HepG2 (cell line): ENCODE results near the gene SECTM1. TPM values are rescaled to one million over a fixed set of nuclear protein-coding genes. Genes with fewer than 3 reads are reported as not detected.

Experiments
- DNMT1 ChIP-seq: sonication (generic); formaldehyde crosslinking; IDR thresholded peaks from 2 replicates; pipeline ENCODE4 v1.5.1; 2020; ENCODE audit warnings: mild to moderate bottlenecking, missing genetic modification reagents
- DNMT3B ChIP-seq: conservative IDR thresholded peaks from 2 replicates; pipeline ENCODE4 v1.6.1; 2016; ENCODE audit warnings: missing biosample characterization, control low read depth
- DRAP1 ChIP-seq: IDR thresholded peaks from 2 replicates; pipeline ENCODE4 v1.6.1; 2016; ENCODE audit warnings: missing genetic modification reagents, missing compliant biosample characterization
- HMGXB3 ChIP-seq: sonication (generic); formaldehyde crosslinking; IDR thresholded peaks from 2 replicates; pipeline ENCODE4 v1.4.0; 2020; ENCODE audit warnings: missing genetic modification reagents, borderline replicate concordance
- JUN ChIP-seq: sonication (generic); formaldehyde crosslinking; IDR thresholded peaks from 2 replicates; pipeline ENCODE4 v1.4.0; 2020; ENCODE audit warnings: mild to moderate bottlenecking, missing genetic modification reagents
- MAFF ChIP-seq: IDR thresholded peaks from 2 replicates; pipeline ENCODE4 v1.6.1; 2011; ENCODE audit warnings: low read depth, low read length, improper control_type of control experiment
- MLX ChIP-seq: IDR thresholded peaks from 2 replicates; pipeline ENCODE4 v1.6.1; 2016
- NAIF1 ChIP-seq: sonication (generic); formaldehyde crosslinking; IDR thresholded peaks from 2 replicates; pipeline ENCODE4 v1.5.0; 2020; ENCODE audit warnings: mild to moderate bottlenecking, missing genetic modification reagents, borderline replicate concordance
- NCOA2 ChIP-seq: sonication (generic); formaldehyde crosslinking; IDR thresholded peaks from 2 replicates; pipeline ENCODE4 v1.8.0; 2022; ENCODE audit warnings: inconsistent platforms
- TERF1 ChIP-seq: sonication (generic); formaldehyde crosslinking; IDR thresholded peaks from 2 replicates; pipeline ENCODE4 v1.8.0; 2022; ENCODE audit warnings: mild to moderate bottlenecking, missing genetic modification reagents, moderate library complexity
- ZKSCAN5 ChIP-seq: sonication (generic); formaldehyde crosslinking; IDR thresholded peaks from 2 replicates; pipeline ENCODE4 v1.5.1; 2020; ENCODE audit warnings: mild to moderate bottlenecking, missing genetic modification reagents
- ZNF329 ChIP-seq: sonication (generic); formaldehyde crosslinking; IDR thresholded peaks from 2 replicates; pipeline ENCODE4 v1.9.0; 2021; ENCODE audit warnings: low read depth, mild to moderate bottlenecking, missing genetic modification reagents
- ZNF546 ChIP-seq: sonication (generic); formaldehyde crosslinking; conservative IDR thresholded peaks from 2 replicates; pipeline ENCODE4 v1.8.1; 2023; ENCODE audit warnings: mild to moderate bottlenecking, missing genetic modification reagents
- ZNF556 ChIP-seq: sonication (generic); formaldehyde crosslinking; IDR thresholded peaks from 2 replicates; pipeline ENCODE4 v1.4.0; 2020; ENCODE audit warnings: mild to moderate bottlenecking, missing genetic modification reagents, borderline replicate concordance
- ZNF569 ChIP-seq: sonication (generic); formaldehyde crosslinking; IDR thresholded peaks from 2 replicates; pipeline ENCODE4 v1.5.0; 2020; ENCODE audit warnings: mild to moderate bottlenecking, missing genetic modification reagents, moderate library complexity, borderline replicate concordance
- ZNF615 ChIP-seq: sonication (generic); formaldehyde crosslinking; IDR thresholded peaks from 2 replicates; pipeline ENCODE4 v1.5.0; 2020; ENCODE audit warnings: mild to moderate bottlenecking, missing genetic modification reagents, borderline replicate concordance
- ZNF674 ChIP-seq: sonication (generic); formaldehyde crosslinking; IDR thresholded peaks from 2 replicates; pipeline ENCODE4 v1.5.0; 2020; ENCODE audit warnings: low read depth, mild to moderate bottlenecking, missing genetic modification reagents
- ZNF816 ChIP-seq: sonication (generic); formaldehyde crosslinking; IDR thresholded peaks from 2 replicates; pipeline ENCODE4 v1.8.0; 2022; ENCODE audit warnings: missing genetic modification reagents, mild to moderate bottlenecking, borderline replicate concordance
- ZSCAN21 ChIP-seq: sonication (generic); formaldehyde crosslinking; IDR thresholded peaks from 2 replicates; pipeline ENCODE4 v1.8.0; 2022; ENCODE audit warnings: mild to moderate bottlenecking, missing genetic modification reagents, moderate library complexity, borderline replicate concordance
- polyA plus RNA-seq, 8 experiments: library from polyadenylated mRNA; depleted of rRNA in 3 of 8; stranded (reverse) in 7 of 8; unstranded in 1 of 8; fragments of >200 nt; fragmentation: Illumina TruSeq in 4 of 8; extraction: Trizol in 4 of 8; gene quantifications; 2 replicates each; pipeline versions ENCODE4 v1.2.1 to v1.2.3, GENCODE V29; 2011 to 2016; ENCODE audit warnings: low read depth in 4 of 8, missing spikeins in 1 of 8, mixed read lengths in 1 of 8; ENCODE audit not compliant: insufficient read depth in 1 of 8
- total RNA-seq, 5 experiments: library from RNA; depleted of rRNA; stranded (reverse); fragments of >200 nt; fragmentation: Illumina TruSeq; extraction: Trizol; gene quantifications; 2 replicates each; pipeline ENCODE4 v1.2.3, GENCODE V29; 2016; ENCODE audit warnings: low read depth in 1 of 5

Gene SECTM1
- total and polyA plus RNA-seq, 2 of the 13 experiments (the other 11 are each of a cell fraction or from before 2014, with no cell fraction given), result 3.5 to 5.3 TPM

- TF ChIP-seq ZNF615 (CRISPR knock-in tag), result no peak
- peak; percentile 89 for TF ChIP-seq NCOA2 (CRISPR knock-in tag)
- peak; percentile 59; the same call in 1 of the 2 replicates for TF ChIP-seq TERF1
- TF ChIP-seq ZNF546 (CRISPR knock-in tag), result peak; percentile 89; the same call in 1 of the 2 replicates
- TF ChIP-seq MAFF, result no peak
- peak; percentile 97 for TF ChIP-seq MLX (CRISPR knock-in tag)
- peak; percentile 99 for TF ChIP-seq ZNF556
- TF ChIP-seq HMGXB3 (CRISPR knock-in tag), result 0 out of 2 replicates have a peak, but pooled peaks have one; percentile 32
- 0 out of 2 replicates have a peak, but pooled peaks have one; percentile 44 for TF ChIP-seq DNMT3B
- TF ChIP-seq ZNF674 (CRISPR knock-in tag), result peak; percentile 77; the same call in 1 of the 2 replicates
- peak; percentile 82 for TF ChIP-seq DRAP1
- TF ChIP-seq DNMT1, result 0 out of 2 replicates have a peak, but pooled peaks have one; percentile 12
- peak; percentile 86; the same call in 1 of the 2 replicates for TF ChIP-seq JUN
- TF ChIP-seq ZNF569 (CRISPR knock-in tag), result no peak
- peak; percentile 84; the same call in 1 of the 2 replicates for TF ChIP-seq ZSCAN21
- peak; percentile 78; the same call in 1 of the 2 replicates for TF ChIP-seq ZKSCAN5
- TF ChIP-seq ZNF816 (CRISPR knock-in tag), result no peak
- TF ChIP-seq NAIF1 (CRISPR knock-in tag), result no peak
- peak; percentile 80 for TF ChIP-seq ZNF329 (CRISPR knock-in tag)
These were observed 5.2 kb downstream of the SECTM1 start (continued) for GRCh38 chr17:82328141-82328993.
